ENCODE results near the gene SETD7. TPM values are rescaled to one million over a fixed set of nuclear protein-coding genes. Genes with fewer than 3 reads are reported as not detected.

The SETD7 gene
- total RNA-seq, 1 donor from 2014 or later, result 11.9 TPM

DNA sequence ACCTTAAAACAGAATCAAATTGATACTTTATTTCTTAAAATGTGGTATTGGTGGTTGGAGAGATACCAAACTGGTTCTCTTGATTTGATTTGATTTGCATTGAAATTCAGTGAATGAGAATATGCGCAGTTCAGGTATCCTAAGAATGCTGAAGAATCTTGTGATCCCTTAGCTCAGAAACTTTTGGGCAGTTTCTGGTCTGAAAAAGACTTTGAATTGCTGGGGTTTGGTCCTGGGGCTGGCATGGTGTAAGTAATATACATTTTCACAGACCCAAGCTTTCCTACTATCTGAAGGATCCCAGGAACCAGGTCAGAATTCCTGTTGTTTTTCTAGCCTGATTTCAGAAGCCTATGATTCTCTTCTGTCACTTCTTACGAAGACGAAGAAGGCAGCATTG is 95.5 kb downstream of the SETD7 start:
- Mint-ChIP-seq H3K4me1 (ENCODE audit: low read depth) (peaks cover 41% of the 10 kb centered on the region), H3K27me3 (no peaks in the 10 kb centered on the region), H3K27ac (no peak overlapping the region), H3K4me3 (ENCODE audit: low read depth) (no peak overlapping the region), H3K9me3 (ENCODE audit: low read depth) (no peaks in the 10 kb centered on the region), H3K36me3 (ENCODE audit: insufficient read depth) (peaks cover 11% of the 10 kb centered on the region)
- TF ChIP-seq CTCF (IDR thresholded peaks at IDR 0.05; ENCODE audit: unreplicated experiment), result no peak
- DNase-seq (ENCODE audit: low spot score, unreplicated experiment), result no peak

DNA sequence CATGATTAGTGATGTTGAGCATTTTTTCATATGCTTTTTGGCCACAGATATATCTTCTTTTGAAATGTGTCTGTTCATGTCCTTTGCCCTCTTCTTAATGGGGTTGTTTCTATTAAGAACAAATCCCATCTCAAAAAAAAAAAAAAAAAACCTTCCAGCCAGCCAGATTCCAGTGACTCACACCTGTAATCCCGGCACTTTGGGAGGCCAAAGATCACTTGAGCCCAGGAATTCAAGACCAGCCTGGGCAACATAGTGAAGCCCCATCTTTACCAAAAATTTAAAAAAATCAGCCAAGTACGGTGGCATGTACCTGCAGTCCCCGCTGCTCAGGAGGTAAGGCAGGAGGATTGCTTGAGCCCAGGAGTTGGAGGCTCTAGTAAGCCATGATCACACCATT is 97.0 kb downstream of the SETD7 start:
- Mint-ChIP-seq H3K27me3 (no peaks in the 10 kb centered on the region), H3K4me3 (ENCODE audit: low read depth) (no peak overlapping the region), H3K36me3 (ENCODE audit: insufficient read depth) (peaks cover 7% of the 10 kb centered on the region), H3K27ac (no peak overlapping the region), H3K9me3 (ENCODE audit: low read depth) (no peaks in the 10 kb centered on the region), H3K4me1 (ENCODE audit: low read depth) (peaks cover 52% of the 10 kb centered on the region)
- TF ChIP-seq CTCF (IDR thresholded peaks at IDR 0.05; ENCODE audit: unreplicated experiment), result no peak
- DNase-seq (ENCODE audit: low spot score, unreplicated experiment), result no peak

DNA sequence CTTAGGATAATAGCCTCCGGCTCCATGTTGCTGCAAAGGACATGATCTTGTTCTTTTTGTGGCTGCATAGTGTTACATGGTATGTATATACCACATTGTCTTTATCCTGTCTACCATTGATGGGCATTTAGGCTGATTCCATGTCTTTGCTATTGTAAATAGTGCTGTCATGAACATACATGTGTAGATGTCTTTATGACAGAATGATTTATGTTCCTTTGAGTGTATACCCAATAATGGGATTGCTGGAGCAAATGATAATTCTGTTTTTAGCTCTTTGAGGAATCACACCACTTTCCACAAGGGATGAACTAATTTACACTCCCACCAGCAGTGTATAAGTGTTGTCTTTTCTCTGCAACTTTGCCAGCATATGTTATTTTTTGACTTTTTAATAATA is 97.5 kb downstream of the SETD7 start:
- DNase-seq (ENCODE audit: low spot score, unreplicated experiment), result no peak
- H3K27ac Mint-ChIP-seq, result peak overlapping the region; percentile 53
- TF ChIP-seq CTCF (IDR thresholded peaks at IDR 0.05; ENCODE audit: unreplicated experiment), result no peak
- peaks cover 52% of the 10 kb centered on the region for H3K4me1 Mint-ChIP-seq (ENCODE audit: low read depth)
- H3K36me3 Mint-ChIP-seq (ENCODE audit: insufficient read depth), result peaks cover 2% of the 10 kb centered on the region
- no peaks in the 10 kb centered on the region for H3K9me3 Mint-ChIP-seq (ENCODE audit: low read depth)
- H3K4me3 Mint-ChIP-seq (ENCODE audit: low read depth), result peak overlapping the region; percentile 8
- no peaks in the 10 kb centered on the region for H3K27me3 Mint-ChIP-seq

GRCh38 chr4:139457318-139457717 is 98.7 kb downstream of the SETD7 start:
- H3K4me1 Mint-ChIP-seq (ENCODE audit: low read depth), result peaks cover 58% of the 10 kb centered on the region
- H3K4me3 Mint-ChIP-seq (ENCODE audit: low read depth), result peak overlapping the region; percentile 55
- no peak for TF ChIP-seq CTCF (IDR thresholded peaks at IDR 0.05; ENCODE audit: unreplicated experiment)
- peak overlapping the region; percentile 57 for H3K27ac Mint-ChIP-seq
- no peaks in the 10 kb centered on the region for H3K27me3 Mint-ChIP-seq
- H3K36me3 Mint-ChIP-seq (ENCODE audit: insufficient read depth), result peaks cover 2% of the 10 kb centered on the region
- no peaks in the 10 kb centered on the region for H3K9me3 Mint-ChIP-seq (ENCODE audit: low read depth)
- DNase-seq (ENCODE audit: low spot score, unreplicated experiment), result no peak

DNA sequence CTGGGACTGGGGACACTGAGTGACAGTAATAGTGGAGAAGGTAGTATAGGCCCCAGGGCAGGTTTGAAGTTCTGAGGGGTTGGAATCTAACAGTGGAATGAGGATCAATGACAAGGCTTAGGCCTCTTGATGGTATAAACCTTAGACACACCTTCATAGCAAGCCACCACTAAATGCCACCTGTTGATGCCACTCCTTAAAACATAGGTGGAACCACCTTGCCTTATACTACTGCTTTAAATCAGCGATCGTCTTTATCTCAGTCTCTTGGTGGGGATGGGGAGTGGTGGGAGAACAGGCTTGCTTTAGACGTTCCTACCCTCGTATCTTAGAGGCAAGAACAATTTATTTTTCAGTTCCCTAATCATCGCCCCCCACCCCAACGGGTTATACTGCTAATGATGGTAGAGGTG is 100.9 kb downstream of the SETD7 start:
- DNase-seq (ENCODE audit: low spot score, unreplicated experiment), result no peak
- Mint-ChIP-seq H3K27me3 (no peaks in the 10 kb centered on the region), H3K4me1 (ENCODE audit: low read depth) (peaks cover 64% of the 10 kb centered on the region), H3K9me3 (ENCODE audit: low read depth) (no peaks in the 10 kb centered on the region), H3K27ac (peak overlapping the region; percentile 97), H3K4me3 (ENCODE audit: low read depth) (peak overlapping the region; percentile 97), H3K36me3 (ENCODE audit: insufficient read depth) (peaks cover 3% of the 10 kb centered on the region)
- no peak for TF ChIP-seq CTCF (IDR thresholded peaks at IDR 0.05; ENCODE audit: unreplicated experiment)
